OCI-LY3 (cell line): ENCODE results near the gene KITLG.

ENCODE experiments used
- H2AFZ ChIP-seq: fragments of 200-600, 300-600 bp; shearing (Covaris generic); 2 replicates; pipeline ENCODE4 v1.6.0; 2014; ENCODE audit warnings: antibody characterized with exemption, low read depth, low read length
- H3K27ac ChIP-seq: fragments of 200-600, 300-600 bp; sonication (generic); 2 replicates; pipeline ENCODE4 v1.5.1; 2014; ENCODE audit warnings: mild to moderate bottlenecking, low read length, moderate library complexity, mixed read lengths
- H3K27me3 ChIP-seq: fragments of 200-600, 300-600 bp; sonication (generic); 2 replicates; pipeline ENCODE4 v1.6.1; 2014; ENCODE audit warnings: low read depth, low read length, mixed read lengths
- H3K36me3 ChIP-seq: fragments of 200-600, 300-600 bp; sonication (generic); replicated peaks from 2 replicates; pipeline ENCODE3; 2014; ENCODE audit warnings: low read depth, low read length, mixed read lengths
- H3K4me1 ChIP-seq: fragments of 300-600, 200-600 bp; sonication (generic); 2 replicates; pipeline ENCODE4 v1.6.1; 2014; ENCODE audit warnings: low read length, mixed read lengths
- H3K4me2 ChIP-seq: fragments of 200-600, 300-600 bp; sonication (generic); 2 replicates; pipeline ENCODE4 v1.6.1; 2014; ENCODE audit warnings: low read length, mixed read lengths
- H3K4me3 ChIP-seq: fragments of 300-600, 200-600 bp; sonication (generic); 2 replicates; pipeline ENCODE4 v1.5.1; 2014; ENCODE audit warnings: antibody characterized with exemption, mild to moderate bottlenecking, low read length, moderate library complexity
- H3K79me2 ChIP-seq: fragments of 300-600, 200-600 bp; shearing (Covaris generic); 2 replicates; pipeline ENCODE4 v1.6.1; 2014; ENCODE audit warnings: mild to moderate bottlenecking, low read length, mixed read lengths
- H3K9ac ChIP-seq: fragments of 300-600, 200-600 bp; shearing (Covaris generic); 2 replicates; pipeline ENCODE4 v1.6.0; 2014; ENCODE audit warnings: mild to moderate bottlenecking, low read length, moderate library complexity
- H3K9me3 ChIP-seq: fragments of 200-600, 300-600 bp; shearing (Covaris generic); 2 replicates; pipeline ENCODE4 v1.6.1; 2014; ENCODE audit warnings: low read length, mixed read lengths; ENCODE audit not compliant: insufficient read depth
- H4K20me1 ChIP-seq: fragments of 200-600, 300-600 bp; sonication (generic); 2 replicates; pipeline ENCODE4 v1.6.1; 2016; ENCODE audit warnings: low read length, mixed read lengths; ENCODE audit not compliant: insufficient read depth
- EZH2phosphoT487 ChIP-seq: fragments of 200-600 bp; shearing (Covaris generic); IDR thresholded peaks from 2 replicates; pipeline ENCODE4 v1.6.1; 2018; ENCODE audit warnings: antibody characterized with exemption, mixed run types, low read depth
- TF ChIP-seq, protein P1 (sequence below): fragments of 200-600, 300-600 bp; sonication (generic); IDR thresholded peaks from 2 replicates; pipeline ENCODE4 v1.5.1; 2014; ENCODE audit warnings: antibody characterized with exemption, low read length, low read depth

KITLG gene

DNA sequence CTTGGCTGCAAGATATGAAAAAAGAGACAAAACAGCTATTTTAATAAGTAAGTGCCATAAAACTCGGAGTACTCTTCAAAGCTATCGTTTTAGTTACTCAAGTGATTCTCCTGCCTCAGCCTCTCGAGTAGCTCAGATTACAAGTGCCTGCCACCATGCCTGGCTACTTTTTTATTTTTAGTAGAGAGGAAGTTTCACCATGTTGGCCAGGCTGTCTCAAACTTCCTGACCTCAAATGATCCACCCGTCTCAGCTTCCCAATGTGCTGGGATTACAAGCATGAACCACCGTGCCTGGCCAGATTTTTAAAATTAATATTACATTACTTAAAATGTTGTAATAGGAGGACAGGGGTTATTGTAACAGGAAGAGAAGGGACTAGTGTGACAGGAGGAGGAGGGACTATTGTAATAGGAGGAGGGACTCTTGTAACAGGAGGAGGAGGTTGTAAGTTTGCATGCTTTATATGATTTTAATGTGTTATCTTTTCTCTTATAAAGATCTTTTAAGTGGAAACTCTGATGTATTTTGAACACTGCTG lies 61.3 kb downstream of the KITLG start:
- Histone ChIP-seq H3K4me1 (no peaks in the 10 kb centered on the region), H3K4me2 (no peak overlapping the region), H3K36me3 (no peaks in the 10 kb centered on the region), H3K4me3 (no peak overlapping the region), H4K20me1 (no peaks in the 10 kb centered on the region), H3K9ac (no peak overlapping the region), H3K27ac (no peak overlapping the region), H3K27me3 (no peaks in the 10 kb centered on the region), H3K9me3 (no peaks in the 10 kb centered on the region), H3K79me2 (no peaks in the 10 kb centered on the region), H2AFZ (no peak overlapping the region)
- TF ChIP-seq EZH2phosphoT487, result no peak
- TF ChIP-seq, protein P1, sequence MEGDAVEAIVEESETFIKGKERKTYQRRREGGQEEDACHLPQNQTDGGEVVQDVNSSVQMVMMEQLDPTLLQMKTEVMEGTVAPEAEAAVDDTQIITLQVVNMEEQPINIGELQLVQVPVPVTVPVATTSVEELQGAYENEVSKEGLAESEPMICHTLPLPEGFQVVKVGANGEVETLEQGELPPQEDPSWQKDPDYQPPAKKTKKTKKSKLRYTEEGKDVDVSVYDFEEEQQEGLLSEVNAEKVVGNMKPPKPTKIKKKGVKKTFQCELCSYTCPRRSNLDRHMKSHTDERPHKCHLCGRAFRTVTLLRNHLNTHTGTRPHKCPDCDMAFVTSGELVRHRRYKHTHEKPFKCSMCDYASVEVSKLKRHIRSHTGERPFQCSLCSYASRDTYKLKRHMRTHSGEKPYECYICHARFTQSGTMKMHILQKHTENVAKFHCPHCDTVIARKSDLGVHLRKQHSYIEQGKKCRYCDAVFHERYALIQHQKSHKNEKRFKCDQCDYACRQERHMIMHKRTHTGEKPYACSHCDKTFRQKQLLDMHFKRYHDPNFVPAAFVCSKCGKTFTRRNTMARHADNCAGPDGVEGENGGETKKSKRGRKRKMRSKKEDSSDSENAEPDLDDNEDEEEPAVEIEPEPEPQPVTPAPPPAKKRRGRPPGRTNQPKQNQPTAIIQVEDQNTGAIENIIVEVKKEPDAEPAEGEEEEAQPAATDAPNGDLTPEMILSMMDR, result no peak

DNA sequence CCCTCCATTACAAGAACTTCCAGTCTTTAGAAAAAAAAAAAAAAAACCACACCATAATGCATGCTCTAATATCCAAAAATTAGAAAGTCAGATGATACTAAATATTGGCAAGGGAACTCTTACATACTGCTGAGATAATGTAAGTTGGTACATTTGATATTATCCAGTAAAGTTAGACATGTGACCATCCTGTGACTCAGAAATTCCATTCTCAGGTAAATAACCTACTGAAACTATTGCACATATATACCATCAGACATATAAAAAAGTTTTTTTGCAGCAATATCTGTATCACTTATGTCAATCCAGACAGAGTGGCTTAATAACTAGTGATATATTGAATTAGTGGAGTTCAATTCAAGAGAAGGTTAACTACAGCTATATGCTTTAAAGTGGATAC lies 63.5 kb downstream of the KITLG start:
- Histone ChIP-seq H3K36me3 (no peaks in the 10 kb centered on the region), H3K9me3 (no peaks in the 10 kb centered on the region), H3K27me3 (no peaks in the 10 kb centered on the region), H3K4me1 (no peaks in the 10 kb centered on the region), H3K4me2 (no peak overlapping the region), H3K27ac (no peak overlapping the region), H3K4me3 (no peak overlapping the region), H4K20me1 (no peaks in the 10 kb centered on the region), H3K9ac (no peak overlapping the region), H3K79me2 (no peaks in the 10 kb centered on the region), H2AFZ (no peak overlapping the region)
- TF ChIP-seq, protein P1, result no peak
- TF ChIP-seq EZH2phosphoT487, result no peak

DNA sequence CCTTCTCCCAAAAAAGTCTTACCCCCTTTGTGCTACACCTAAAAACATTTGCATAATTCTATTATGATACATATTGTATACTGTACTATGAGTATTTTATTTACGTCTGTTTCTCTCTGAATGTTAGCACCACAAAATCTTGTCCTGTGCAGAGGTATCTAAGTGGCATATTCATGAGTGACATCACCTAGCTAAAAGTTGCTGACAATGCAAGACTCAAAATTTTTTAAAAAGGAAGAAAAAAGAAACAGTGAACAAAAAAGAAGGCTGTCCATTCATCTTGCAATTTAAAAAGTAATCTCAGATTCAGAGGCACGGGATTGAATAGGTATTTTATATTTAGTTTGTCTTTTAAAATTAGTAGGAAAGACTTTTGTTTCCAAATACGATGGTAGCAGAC lies 69.4 kb downstream of the KITLG start:
- Histone ChIP-seq H4K20me1 (no peaks in the 10 kb centered on the region), H3K27me3 (no peaks in the 10 kb centered on the region), H3K79me2 (no peaks in the 10 kb centered on the region), H3K36me3 (no peaks in the 10 kb centered on the region), H3K4me3 (no peak overlapping the region), H2AFZ (no peak overlapping the region), H3K4me2 (no peak overlapping the region), H3K9ac (no peak overlapping the region), H3K4me1 (no peaks in the 10 kb centered on the region), H3K9me3 (no peaks in the 10 kb centered on the region), H3K27ac (no peak overlapping the region)
- TF ChIP-seq EZH2phosphoT487, result no peak
- TF ChIP-seq, protein P1, result no peak

DNA sequence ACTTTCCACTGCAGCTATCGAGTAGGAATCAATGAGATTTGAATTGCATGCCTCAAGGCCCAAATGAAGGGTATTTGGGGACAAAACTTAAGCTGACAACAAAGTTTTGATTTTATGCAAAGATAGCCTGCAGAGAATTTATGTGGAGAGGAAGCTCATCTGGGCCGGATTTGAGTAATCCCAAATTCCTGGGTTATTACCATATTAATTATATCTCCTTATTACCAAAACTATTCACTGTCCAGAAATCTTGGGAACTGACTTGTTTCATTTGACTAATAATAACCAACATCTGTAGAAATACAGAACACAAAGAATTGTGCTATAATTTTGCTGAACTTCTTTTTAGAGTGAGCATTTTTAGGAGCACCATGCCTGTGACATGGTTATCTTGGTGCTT lies 70.4 kb downstream of the KITLG start:
- no peak overlapping the region for H3K9ac ChIP-seq
- TF ChIP-seq, protein P1, result no peak
- TF ChIP-seq EZH2phosphoT487, result no peak
- no peaks in the 10 kb centered on the region for H3K4me1 ChIP-seq
- H4K20me1 ChIP-seq, result no peaks in the 10 kb centered on the region
- no peak overlapping the region for H2AFZ ChIP-seq
- H3K4me3 ChIP-seq, result no peak overlapping the region
- no peaks in the 10 kb centered on the region for H3K79me2 ChIP-seq
- H3K27me3 ChIP-seq, result no peaks in the 10 kb centered on the region
- H3K36me3 ChIP-seq, result no peaks in the 10 kb centered on the region
- no peak overlapping the region for H3K27ac ChIP-seq
- H3K9me3 ChIP-seq, result no peaks in the 10 kb centered on the region
- no peak overlapping the region for H3K4me2 ChIP-seq
